GM13976 (cell line): ENCODE data around the gene GALNT18.

ENCODE experiments used
- DNase-seq: peaks from one replicate; pipeline ENCODE4 v3.0.0; 2012; ENCODE audit warnings: low spot score
- CTCF ChIP-seq: IDR thresholded peaks from 2 replicates; pipeline ENCODE4 v1.5.1; 2012; ENCODE audit warnings: borderline replicate concordance, mild to moderate bottlenecking; ENCODE audit not compliant: insufficient read depth; ENCODE audit errors: extremely low read depth, missing control alignments, control extremely low read depth
- in situ Hi-C: fragments of 300-500 bp; cut with MboI; formaldehyde crosslinking; loops from one replicate; pipeline ENCODE4 v1.12.0; 2022; ENCODE audit warnings: low sequenced_read_pairs, mixed read lengths, inconsistent platforms; ENCODE audit not compliant: unreplicated experiment

GALNT18 gene

GRCh38 chr11:11268706-11269105 is 353.1 kb downstream of the GALNT18 start:
- in situ Hi-C loops = loop anchor here (25.0 kb wide), 1 partner anchor 231 kb away; no protein-coding TSS in a partner anchor
- DNase-seq = no peak
- TF ChIP-seq CTCF = no peak

- no peak for TF ChIP-seq CTCF
- DNase-seq = no peak
- in situ Hi-C loops = loop anchor here (25.0 kb wide), 1 partner anchor 231 kb away; no protein-coding TSS in a partner anchor
Measured at GRCh38 chr11:11268119-11268518, 353.7 kb downstream of the GALNT18 start.

- in situ Hi-C loops = loop anchor here (25.0 kb wide), 1 partner anchor 230 kb away; no protein-coding TSS in a partner anchor
- TF ChIP-seq CTCF = no peak
- DNase-seq = no peak
Measured at GRCh38 chr11:11267312-11267711, 354.5 kb downstream of the GALNT18 start.

GRCh38 chr11:11265994-11266606 is 355.7 kb downstream of the GALNT18 start:
- peak; percentile 95 for TF ChIP-seq CTCF
- DNase-seq = peak; percentile 85
- in situ Hi-C loops = loop anchor here (25.0 kb wide), 1 partner anchor 229 kb away; no protein-coding TSS in a partner anchor

GRCh38 chr11:11265320-11265719 is 356.5 kb downstream of the GALNT18 start:
- no peak for TF ChIP-seq CTCF
- in situ Hi-C loops = loop anchor here (25.0 kb wide), 1 partner anchor 228 kb away; no protein-coding TSS in a partner anchor
- DNase-seq = no peak

- no peak for DNase-seq
- TF ChIP-seq CTCF = no peak
- in situ Hi-C loops = loop anchor here (25.0 kb wide), 1 partner anchor 226 kb away; no protein-coding TSS in a partner anchor
Measured at GRCh38 chr11:11263238-11264005, 358.4 kb downstream of the GALNT18 start.
